ENCODE measurements around the gene DCP1A.
"Not testable (repeated sequence)": the region's sequence is repeated elsewhere in the genome, so short reads cannot be mapped to it uniquely, and the experiment has no call there.

Gene DCP1A

DNA sequence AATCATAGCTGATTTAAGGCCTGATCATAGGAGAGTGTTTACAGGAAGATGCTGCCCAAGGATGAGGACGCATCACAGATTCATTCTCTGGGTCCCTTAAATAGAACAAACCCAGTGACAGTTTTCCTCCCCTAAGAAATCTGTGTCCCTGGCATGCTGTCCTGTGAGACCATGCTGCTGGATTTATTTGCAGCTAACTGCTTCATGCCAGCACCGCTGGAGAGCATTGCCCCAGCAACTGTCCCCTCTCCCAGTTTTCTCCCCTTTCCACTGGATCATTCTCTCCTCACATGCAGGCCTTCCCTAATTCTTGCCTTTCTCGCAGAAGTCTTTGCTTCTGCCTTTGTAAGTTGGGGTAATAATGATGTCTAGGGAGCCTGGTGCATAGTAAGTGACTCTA is 29.3 kb upstream of the DCP1A start:
- TF ChIP-seq, protein P1, sequence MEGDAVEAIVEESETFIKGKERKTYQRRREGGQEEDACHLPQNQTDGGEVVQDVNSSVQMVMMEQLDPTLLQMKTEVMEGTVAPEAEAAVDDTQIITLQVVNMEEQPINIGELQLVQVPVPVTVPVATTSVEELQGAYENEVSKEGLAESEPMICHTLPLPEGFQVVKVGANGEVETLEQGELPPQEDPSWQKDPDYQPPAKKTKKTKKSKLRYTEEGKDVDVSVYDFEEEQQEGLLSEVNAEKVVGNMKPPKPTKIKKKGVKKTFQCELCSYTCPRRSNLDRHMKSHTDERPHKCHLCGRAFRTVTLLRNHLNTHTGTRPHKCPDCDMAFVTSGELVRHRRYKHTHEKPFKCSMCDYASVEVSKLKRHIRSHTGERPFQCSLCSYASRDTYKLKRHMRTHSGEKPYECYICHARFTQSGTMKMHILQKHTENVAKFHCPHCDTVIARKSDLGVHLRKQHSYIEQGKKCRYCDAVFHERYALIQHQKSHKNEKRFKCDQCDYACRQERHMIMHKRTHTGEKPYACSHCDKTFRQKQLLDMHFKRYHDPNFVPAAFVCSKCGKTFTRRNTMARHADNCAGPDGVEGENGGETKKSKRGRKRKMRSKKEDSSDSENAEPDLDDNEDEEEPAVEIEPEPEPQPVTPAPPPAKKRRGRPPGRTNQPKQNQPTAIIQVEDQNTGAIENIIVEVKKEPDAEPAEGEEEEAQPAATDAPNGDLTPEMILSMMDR (conservative IDR thresholded peaks at IDR 0.05; ENCODE audit: low read length), result no peak
- no peak overlapping the region for H3K4me3 ChIP-seq (ENCODE audit: low read length)
- DNase-seq (ENCODE audit: low read depth), result no peak

DNA sequence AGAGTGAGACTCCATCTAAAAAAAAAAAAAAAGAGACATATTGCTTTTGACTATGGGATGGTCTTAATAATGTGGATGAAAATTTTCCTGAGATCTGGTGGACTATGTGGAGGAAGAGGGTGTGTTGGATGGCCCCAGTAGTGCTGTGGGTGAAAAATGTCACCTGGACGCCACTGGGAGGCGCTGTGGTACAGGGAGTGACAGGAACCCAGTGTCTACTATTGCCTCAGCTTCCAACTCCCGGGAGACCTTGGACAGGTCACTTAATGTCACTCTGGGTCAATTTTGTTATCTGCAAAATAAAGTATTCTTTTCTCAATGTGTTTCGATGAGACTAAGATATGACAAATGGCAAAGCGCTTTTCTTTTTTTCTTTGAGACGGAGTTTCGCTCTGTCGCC is 27.7 kb upstream of the DCP1A start:
- TF ChIP-seq, protein P1 (conservative IDR thresholded peaks at IDR 0.05; ENCODE audit: low read length), result peak; percentile 61
- DNase-seq (ENCODE audit: low read depth), result peak; percentile 35
- H3K4me3 ChIP-seq (ENCODE audit: low read length), result no peak overlapping the region

DNA sequence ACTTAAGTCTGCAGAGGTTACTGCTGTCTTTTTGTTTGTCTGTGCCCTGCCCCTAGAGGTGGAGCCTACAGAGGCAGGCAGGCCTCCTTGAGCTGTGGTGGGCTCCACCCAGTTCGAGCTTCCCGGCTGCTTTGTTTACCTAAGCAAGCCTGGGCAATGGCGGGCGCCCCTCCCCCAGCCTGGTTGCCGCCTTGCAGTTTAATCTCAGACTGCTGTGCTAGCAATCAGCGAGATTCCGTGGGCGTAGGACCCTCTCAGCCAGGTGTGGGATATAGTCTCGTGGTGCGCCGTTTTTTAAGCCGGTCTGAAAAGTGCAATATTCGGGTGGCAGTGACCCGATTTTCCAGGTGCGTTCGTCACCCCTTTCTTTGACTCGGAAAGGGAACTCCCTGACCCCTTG is 23.4 kb upstream of the DCP1A start:
- not testable (repeated sequence) for H3K4me3 ChIP-seq (ENCODE audit: low read length); DNase-seq (ENCODE audit: low read depth)

DNA sequence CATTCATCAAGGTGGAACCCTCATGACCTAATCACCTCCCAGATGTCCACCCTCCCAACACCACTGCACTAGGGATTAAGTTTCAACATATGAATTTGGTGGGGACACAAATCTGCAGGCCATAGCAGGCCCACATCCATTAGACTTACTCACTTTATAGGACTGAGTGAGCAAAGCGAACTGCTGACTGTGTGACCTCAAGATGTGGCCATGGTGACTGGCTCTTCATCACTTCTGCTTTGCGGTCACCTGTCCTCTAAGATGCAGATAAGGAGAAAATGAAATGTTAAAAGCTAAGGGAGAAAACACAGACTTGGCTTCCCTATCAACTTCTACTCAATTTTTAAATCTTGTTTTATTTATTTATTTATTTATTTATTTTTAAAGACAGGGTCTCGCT is 14.5 kb upstream of the DCP1A start:
- DNase-seq (ENCODE audit: low read depth), result no peak
- TF ChIP-seq, protein P1 (conservative IDR thresholded peaks at IDR 0.05; ENCODE audit: low read length), result no peak
- no peak overlapping the region for H3K4me3 ChIP-seq (ENCODE audit: low read length)

DNA sequence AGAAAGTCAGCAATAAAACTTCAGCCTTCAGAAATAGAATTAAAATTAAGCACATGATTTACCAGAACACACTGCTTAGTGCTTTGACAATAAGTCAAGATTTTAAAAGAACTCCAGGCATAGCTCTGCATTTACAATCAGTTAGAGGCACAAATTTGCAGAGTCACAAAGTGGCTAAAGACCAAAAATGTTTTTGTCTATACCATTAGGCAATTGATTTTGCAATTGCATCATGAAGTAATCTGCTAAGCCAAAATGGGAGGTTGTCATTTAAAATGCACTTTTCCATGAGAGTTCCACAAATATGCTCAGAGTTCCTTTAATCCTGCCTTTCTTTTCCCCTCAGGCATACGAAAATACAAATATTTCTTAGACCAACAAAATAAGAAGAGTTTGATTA is 10.1 kb upstream of the DCP1A start:
- DNase-seq (ENCODE audit: low read depth), result peak; percentile 22
- TF ChIP-seq, protein P1 (conservative IDR thresholded peaks at IDR 0.05; ENCODE audit: low read length), result no peak
- no peak overlapping the region for H3K4me3 ChIP-seq (ENCODE audit: low read length)

DNA sequence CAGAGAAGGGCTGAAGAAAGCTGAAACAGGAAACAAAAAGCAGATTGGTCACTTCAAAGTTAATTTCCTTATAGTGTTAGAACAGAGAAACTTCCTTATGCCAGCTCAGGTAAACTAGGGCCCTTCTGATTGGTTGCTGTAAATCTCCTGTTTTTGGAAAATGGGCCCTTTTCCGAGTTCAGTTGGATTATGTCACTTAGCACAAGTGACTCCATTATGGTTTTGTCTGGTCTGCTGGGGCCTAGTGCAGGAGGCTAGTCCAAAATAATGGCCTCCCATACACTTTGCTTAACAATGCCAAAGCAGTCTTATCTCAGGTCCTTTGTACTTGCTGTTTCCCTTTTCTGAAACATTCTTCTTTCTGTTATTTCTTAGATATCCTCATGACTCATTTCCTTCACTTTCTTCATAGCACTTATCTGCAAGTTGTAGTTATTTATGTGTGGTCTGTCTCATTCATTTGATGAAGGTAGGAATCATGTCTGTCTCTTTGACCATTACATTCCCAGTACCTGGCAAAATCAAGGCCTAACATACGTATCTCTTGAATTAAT is 7.7 kb upstream of the DCP1A start:
- DNase-seq (ENCODE audit: low read depth), result no peak
- no peak overlapping the region for H3K4me3 ChIP-seq (ENCODE audit: low read length)
- TF ChIP-seq, protein P1 (conservative IDR thresholded peaks at IDR 0.05; ENCODE audit: low read length), result no peak

DNA sequence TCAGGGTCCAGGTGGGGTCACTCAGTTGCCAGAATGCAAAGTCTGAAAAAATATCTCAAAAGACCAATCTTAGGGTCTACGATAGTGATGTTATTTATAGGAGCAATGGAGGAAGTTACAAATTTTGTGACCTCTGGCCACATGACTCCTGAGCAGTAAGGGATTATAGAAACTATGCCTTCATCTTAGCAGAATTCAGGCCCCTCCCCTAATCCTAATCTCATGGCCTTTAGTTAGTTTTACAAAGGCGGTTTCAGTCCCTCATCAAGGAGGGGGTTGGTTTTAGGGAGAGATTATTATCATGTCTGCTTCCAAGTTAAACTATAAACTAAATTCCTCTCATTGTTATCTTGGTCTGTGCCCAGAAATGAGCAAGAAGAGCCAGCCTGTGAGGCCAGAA is 5.9 kb upstream of the DCP1A start:
- no peak overlapping the region for H3K4me3 ChIP-seq (ENCODE audit: low read length)
- TF ChIP-seq, protein P1 (conservative IDR thresholded peaks at IDR 0.05; ENCODE audit: low read length), result no peak
- no peak for DNase-seq (ENCODE audit: low read depth)

DNA sequence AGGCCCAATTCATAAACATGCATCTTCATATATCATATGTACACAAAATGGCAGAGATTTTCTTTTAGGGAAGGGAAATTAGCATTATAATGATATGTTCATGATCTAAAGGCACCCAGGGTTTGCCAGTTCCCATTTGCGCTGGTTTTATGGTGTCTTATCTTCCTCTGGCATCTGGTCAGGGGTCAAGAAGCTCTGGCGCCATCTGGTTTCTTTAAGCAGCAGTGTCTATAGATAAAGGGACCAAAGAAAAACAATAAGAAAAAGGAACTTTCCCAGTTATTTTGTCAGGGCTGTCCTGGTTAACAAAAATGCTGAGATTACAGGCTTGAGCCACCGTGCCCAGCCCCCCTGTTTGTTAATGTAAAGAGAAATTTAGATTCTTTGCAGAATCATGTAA is 3.3 kb upstream of the DCP1A start:
- no peak for DNase-seq (ENCODE audit: low read depth)
- H3K4me3 ChIP-seq (ENCODE audit: low read length), result no peak overlapping the region
- TF ChIP-seq, protein P1 (conservative IDR thresholded peaks at IDR 0.05; ENCODE audit: low read length), result peak; percentile 19; the same call in 1 of the 2 replicates

DNA sequence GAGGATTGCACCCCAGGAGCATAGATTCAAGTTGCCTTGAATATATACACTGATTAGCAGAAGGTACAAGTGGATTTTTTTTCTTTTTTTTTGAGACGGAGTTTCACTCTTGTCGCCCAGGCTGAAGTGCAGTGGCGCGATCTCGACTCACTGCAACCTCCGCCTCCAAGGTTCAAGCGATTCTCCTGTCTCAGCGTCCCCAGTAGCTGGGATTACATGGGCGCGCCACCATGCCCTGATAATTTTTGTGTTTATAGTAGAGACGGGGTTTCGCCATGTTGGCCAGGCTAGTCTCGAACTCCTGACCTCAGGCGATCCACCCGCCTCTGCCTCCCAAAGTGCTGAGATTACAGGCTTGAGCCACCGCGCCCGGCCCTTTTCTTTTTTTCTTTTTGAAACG is 775 bp upstream of the DCP1A start:
- not testable (repeated sequence) for DNase-seq (ENCODE audit: low read depth)
- H3K4me3 ChIP-seq (ENCODE audit: low read length), result peak overlapping the region; percentile 69
